Measurements from ENCODE around the gene TMEM18. TPM values are rescaled to one million over a fixed set of nuclear protein-coding genes. Genes with fewer than 3 reads are reported as not detected.

Gene TMEM18
- total RNA-seq, 1 experiment from 2014 or later: 19.0 TPM

DNA sequence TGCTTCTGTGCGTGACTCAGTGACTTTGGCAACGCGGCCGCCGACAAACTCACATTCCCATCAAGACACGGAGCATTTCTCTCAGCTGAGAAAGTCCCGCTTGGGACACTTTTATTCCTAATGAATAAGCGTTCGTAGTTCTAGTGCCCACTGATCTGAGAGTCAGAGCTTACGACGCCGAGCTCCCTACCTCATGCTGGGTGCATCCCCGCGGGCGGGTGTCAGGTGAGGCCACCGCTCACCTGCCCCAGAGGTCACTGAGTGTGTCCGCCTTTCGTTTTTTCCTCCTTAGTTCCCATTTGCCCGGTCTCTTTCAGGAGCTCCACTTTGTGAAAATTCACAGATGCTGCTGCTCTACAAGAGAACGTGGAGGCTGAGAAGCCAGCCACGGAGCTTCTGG lies 43.6 kb upstream of the TMEM18 start:
- CTCF ChIA-PET: no interaction called here
- no peaks in the 10 kb centered on the region for H3K27me3 Mint-ChIP-seq (ENCODE audit: unreplicated experiment)

DNA sequence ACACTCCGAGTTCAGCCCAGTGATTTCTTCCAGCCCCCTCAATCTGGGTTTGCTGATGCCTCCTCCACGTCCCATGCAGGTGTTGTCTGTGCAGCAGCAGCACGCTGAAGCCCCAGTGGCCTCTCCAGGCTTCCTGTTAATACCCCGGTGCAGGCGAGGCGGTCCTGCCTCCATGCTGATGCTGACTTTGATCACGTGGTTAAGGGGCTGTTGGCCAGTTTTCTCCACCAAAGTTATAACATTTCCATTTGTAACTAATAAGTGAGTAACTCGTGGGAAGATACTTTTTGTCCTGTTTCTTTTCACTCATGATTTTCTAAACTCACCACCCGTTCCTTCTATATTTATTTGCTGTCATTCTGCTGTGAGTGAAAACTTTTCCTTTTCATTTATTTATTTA lies 42.5 kb upstream of the TMEM18 start:
- CTCF ChIA-PET: no interaction called here
- intact Hi-C loops (cut with micrococcal nuclease; ENCODE audit: unreplicated experiment): loop anchor here (10.0 kb wide), 1 partner anchor 825 kb away; no protein-coding TSS in a partner anchor

More for the DNA sequence above, 43.6 kb upstream of the TMEM18 start:
- no peak overlapping the region for H3K27ac Mint-ChIP-seq (ENCODE audit: unreplicated experiment)
- TF ChIP-seq, protein P1, sequence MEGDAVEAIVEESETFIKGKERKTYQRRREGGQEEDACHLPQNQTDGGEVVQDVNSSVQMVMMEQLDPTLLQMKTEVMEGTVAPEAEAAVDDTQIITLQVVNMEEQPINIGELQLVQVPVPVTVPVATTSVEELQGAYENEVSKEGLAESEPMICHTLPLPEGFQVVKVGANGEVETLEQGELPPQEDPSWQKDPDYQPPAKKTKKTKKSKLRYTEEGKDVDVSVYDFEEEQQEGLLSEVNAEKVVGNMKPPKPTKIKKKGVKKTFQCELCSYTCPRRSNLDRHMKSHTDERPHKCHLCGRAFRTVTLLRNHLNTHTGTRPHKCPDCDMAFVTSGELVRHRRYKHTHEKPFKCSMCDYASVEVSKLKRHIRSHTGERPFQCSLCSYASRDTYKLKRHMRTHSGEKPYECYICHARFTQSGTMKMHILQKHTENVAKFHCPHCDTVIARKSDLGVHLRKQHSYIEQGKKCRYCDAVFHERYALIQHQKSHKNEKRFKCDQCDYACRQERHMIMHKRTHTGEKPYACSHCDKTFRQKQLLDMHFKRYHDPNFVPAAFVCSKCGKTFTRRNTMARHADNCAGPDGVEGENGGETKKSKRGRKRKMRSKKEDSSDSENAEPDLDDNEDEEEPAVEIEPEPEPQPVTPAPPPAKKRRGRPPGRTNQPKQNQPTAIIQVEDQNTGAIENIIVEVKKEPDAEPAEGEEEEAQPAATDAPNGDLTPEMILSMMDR (IDR thresholded peaks at IDR 0.05; ENCODE audit: unreplicated experiment): no peak
- H3K9me3 Mint-ChIP-seq (ENCODE audit: low read depth, unreplicated experiment): peaks cover 3% of the 10 kb centered on the region
- intact Hi-C loops (cut with micrococcal nuclease; ENCODE audit: unreplicated experiment): no loop called here
- H3K4me1 Mint-ChIP-seq (ENCODE audit: low read depth, unreplicated experiment): peaks cover 6% of the 10 kb centered on the region
- no peak overlapping the region for H3K4me3 Mint-ChIP-seq (ENCODE audit: low read depth, unreplicated experiment)
- BruUV-seq (replicated peaks): no TSS peak
- DNase-seq: no peak
- H3K36me3 Mint-ChIP-seq (ENCODE audit: insufficient read depth, unreplicated experiment): no peaks in the 10 kb centered on the region

DNA sequence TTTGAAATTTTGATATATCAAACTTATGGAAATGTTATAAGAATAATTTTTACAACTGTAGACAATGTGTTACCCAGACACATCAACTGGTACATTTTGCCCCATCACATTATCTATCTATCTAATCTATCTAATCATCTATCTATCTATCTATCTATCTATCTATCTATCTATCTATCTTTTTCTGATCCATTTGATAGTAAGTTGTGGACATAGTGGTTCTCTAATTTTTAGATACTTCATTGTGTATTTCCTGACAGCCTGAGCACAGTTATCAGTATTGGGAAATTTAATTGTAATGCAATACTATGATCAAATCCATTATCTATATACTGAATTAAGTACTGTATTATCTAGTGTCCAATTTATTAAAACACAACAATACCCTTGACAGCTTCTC lies 42.0 kb upstream of the TMEM18 start:
- intact Hi-C loops (cut with micrococcal nuclease; ENCODE audit: unreplicated experiment): loop anchor here (10.0 kb wide), 1 partner anchor 826 kb away; no protein-coding TSS in a partner anchor
- CTCF ChIA-PET: no interaction called here
- Mint-ChIP-seq H3K4me1 (ENCODE audit: low read depth, unreplicated experiment) (no peaks in the 10 kb centered on the region), H3K27me3 (ENCODE audit: unreplicated experiment) (no peaks in the 10 kb centered on the region), H3K27ac (ENCODE audit: unreplicated experiment) (no peak overlapping the region), H3K4me3 (ENCODE audit: low read depth, unreplicated experiment) (no peak overlapping the region), H3K36me3 (ENCODE audit: insufficient read depth, unreplicated experiment) (no peaks in the 10 kb centered on the region), H3K9me3 (ENCODE audit: low read depth, unreplicated experiment) (peaks cover 8% of the 10 kb centered on the region)
- TF ChIP-seq, protein P1 (IDR thresholded peaks at IDR 0.05; ENCODE audit: unreplicated experiment): no peak
- BruUV-seq (replicated peaks): no TSS peak
- DNase-seq: no peak

More for the DNA sequence above, 42.5 kb upstream of the TMEM18 start:
- Mint-ChIP-seq H3K9me3 (ENCODE audit: low read depth, unreplicated experiment) (peaks cover 5% of the 10 kb centered on the region), H3K27ac (ENCODE audit: unreplicated experiment) (no peak overlapping the region), H3K4me1 (ENCODE audit: low read depth, unreplicated experiment) (no peaks in the 10 kb centered on the region), H3K4me3 (ENCODE audit: low read depth, unreplicated experiment) (no peak overlapping the region), H3K27me3 (ENCODE audit: unreplicated experiment) (no peaks in the 10 kb centered on the region), H3K36me3 (ENCODE audit: insufficient read depth, unreplicated experiment) (no peaks in the 10 kb centered on the region)
- no TSS peak for BruUV-seq (replicated peaks)
- TF ChIP-seq, protein P1 (IDR thresholded peaks at IDR 0.05; ENCODE audit: unreplicated experiment): no peak
- DNase-seq: no peak

DNA sequence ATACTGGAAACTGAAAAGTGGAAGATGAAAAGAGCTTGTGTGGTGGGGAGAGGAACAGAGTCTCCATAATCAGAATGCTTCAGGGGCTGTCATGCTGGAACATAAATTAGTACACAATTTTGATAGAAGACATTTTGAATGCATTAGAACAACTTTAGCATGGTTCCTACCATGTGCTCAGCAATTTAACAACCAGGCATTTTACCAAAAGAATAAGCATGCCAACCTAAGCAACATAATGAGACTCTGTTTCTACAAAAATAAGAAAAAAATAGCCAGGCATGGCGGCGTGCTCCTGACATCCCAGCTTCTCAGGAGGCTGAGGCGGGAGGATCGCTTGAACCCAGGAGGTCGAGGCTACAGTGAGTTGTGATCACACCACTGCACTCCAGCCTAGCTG lies 40.5 kb upstream of the TMEM18 start:
- no peak overlapping the region for H3K27ac Mint-ChIP-seq (ENCODE audit: unreplicated experiment)
- H3K4me1 Mint-ChIP-seq (ENCODE audit: low read depth, unreplicated experiment): no peaks in the 10 kb centered on the region
- no peak overlapping the region for H3K4me3 Mint-ChIP-seq (ENCODE audit: low read depth, unreplicated experiment)
- intact Hi-C loops (cut with micrococcal nuclease; ENCODE audit: unreplicated experiment): loop anchor here (10.0 kb wide), 1 partner anchor 827 kb away; no protein-coding TSS in a partner anchor
- H3K9me3 Mint-ChIP-seq (ENCODE audit: low read depth, unreplicated experiment): peaks cover 9% of the 10 kb centered on the region
- TF ChIP-seq, protein P1 (IDR thresholded peaks at IDR 0.05; ENCODE audit: unreplicated experiment): no peak
- no TSS peak for BruUV-seq (replicated peaks)
- peaks cover 2% of the 10 kb centered on the region for H3K27me3 Mint-ChIP-seq (ENCODE audit: unreplicated experiment)
- no peaks in the 10 kb centered on the region for H3K36me3 Mint-ChIP-seq (ENCODE audit: insufficient read depth, unreplicated experiment)
- no peak for DNase-seq
- CTCF ChIA-PET: no interaction called here

All from Calu3 (cell line).